GM21786 (cell line): ENCODE results near the gene PGP.

Source experiments
- ATAC-seq: cut with Tn5 transposase; IDR thresholded peaks from one replicate; pipeline ENCODE4 v1.9.1; 2021; ENCODE audit not compliant: unreplicated experiment

PGP gene

GRCh38 chr16:2237493-2238149 is 23.0 kb upstream of the PGP start:
- no peak for ATAC-seq

- no peak for ATAC-seq
These were observed 22.5 kb upstream of the PGP start for GRCh38 chr16:2237102-2237482.

GRCh38 chr16:2236337-2237101 is 21.9 kb upstream of the PGP start, which contains the start of gene DNASE1L2:
TSS of gene DNASE1L2 (plus strand) at chr16:2236444. CDS start at chr16:2236817, 373 bp downstream.
- ATAC-seq = no peak

GRCh38 chr16:2235695-2236336 is 21.2 kb upstream of the PGP start:
- ATAC-seq = no peak

- no peak for ATAC-seq
These were observed 20.6 kb upstream of the PGP start for GRCh38 chr16:2235234-2235651.

- ATAC-seq = no peak
These were observed 20.2 kb upstream of the PGP start for GRCh38 chr16:2234813-2235170.

- no peak for ATAC-seq
These were observed 19.5 kb upstream of the PGP start for GRCh38 chr16:2233872-2234812.

GRCh38 chr16:2233046-2233775 is 18.6 kb upstream of the PGP start:
- ATAC-seq = no peak

- ATAC-seq = no peak
These were observed 17.7 kb upstream of the PGP start for GRCh38 chr16:2232094-2232990.

- no peak for ATAC-seq
These were observed 16.6 kb upstream of the PGP start for GRCh38 chr16:2231016-2231931.

- ATAC-seq = no peak
These were observed 15.7 kb upstream of the PGP start for GRCh38 chr16:2230376-2230775.

- no peak for ATAC-seq
These were observed 15.1 kb upstream of the PGP start for GRCh38 chr16:2229632-2230250.

GRCh38 chr16:2229091-2229490 is 14.5 kb upstream of the PGP start:
- no peak for ATAC-seq

GRCh38 chr16:2228161-2228824 is 13.7 kb upstream of the PGP start:
- ATAC-seq = no peak

- ATAC-seq = no peak
These were observed 12.3 kb upstream of the PGP start for GRCh38 chr16:2226918-2227317.

GRCh38 chr16:2226245-2226793 is 11.7 kb upstream of the PGP start:
- no peak for ATAC-seq

- peak; percentile 8 for ATAC-seq
These were observed 9.4 kb upstream of the PGP start for GRCh38 chr16:2223942-2224486.
